Glutamatergic neuron (in vitro differentiated cells): Measurements from ENCODE around the gene CCDC24. TPM values are rescaled to one million over a fixed set of nuclear protein-coding genes. Genes with fewer than 3 reads are reported as not detected.

ENCODE experiments used
- DNase-seq: peaks from one replicate; pipeline ENCODE4 v3.0.0; 2022
- H3K27ac Mint-ChIP-seq: one replicate; pipeline ENCODE4 v1.8.0; 2020; ENCODE audit warnings: mild to moderate bottlenecking, mixed read lengths, inconsistent platforms; ENCODE audit not compliant: unreplicated experiment
- H3K27me3 Mint-ChIP-seq: one replicate; pipeline ENCODE4 v1.8.0; 2020; ENCODE audit warnings: mild to moderate bottlenecking, moderate library complexity, mixed read lengths, inconsistent platforms; ENCODE audit not compliant: unreplicated experiment
- H3K36me3 Mint-ChIP-seq: one replicate; pipeline ENCODE4 v1.8.0; 2020; ENCODE audit warnings: mild to moderate bottlenecking, mixed read lengths, inconsistent platforms; ENCODE audit not compliant: unreplicated experiment
- H3K4me1 Mint-ChIP-seq: one replicate; pipeline ENCODE4 v1.8.0; 2020; ENCODE audit warnings: mild to moderate bottlenecking, low read depth, mixed read lengths, inconsistent platforms; ENCODE audit not compliant: unreplicated experiment
- H3K4me3 Mint-ChIP-seq: one replicate; pipeline ENCODE4 v1.8.0; 2020; ENCODE audit warnings: mild to moderate bottlenecking, mixed read lengths, inconsistent platforms; ENCODE audit not compliant: unreplicated experiment
- H3K9me3 Mint-ChIP-seq: one replicate; pipeline ENCODE4 v1.8.0; 2020; ENCODE audit warnings: mild to moderate bottlenecking, moderate library complexity, mixed read lengths, inconsistent platforms; ENCODE audit not compliant: unreplicated experiment
- CTCF ChIP-seq: fragments of 200-600 bp; sonication (generic); IDR thresholded peaks from one replicate; pipeline ENCODE4 v1.5.0; 2021; ENCODE audit not compliant: partially characterized antibody, unreplicated experiment
- total RNA-seq: library from RNA; stranded (reverse); fragmentation: NEBNext Ultra II Directional; extraction: Animal tissue kit (Norgen Biotek cat#: 25700); gene quantifications from one replicate; pipeline ENCODE4 v1.2.1, GENCODE V29; 2021; ENCODE audit not compliant: unreplicated experiment

Gene CCDC24
- total RNA-seq, 1 donor from 2014 or later, result 6.3 TPM

- Mint-ChIP-seq H3K27me3 (peaks cover 6% of the 10 kb centered on the region), H3K9me3 (no peaks in the 10 kb centered on the region), H3K4me1 (peaks cover 11% of the 10 kb centered on the region), H3K27ac (peak overlapping the region; percentile 30), H3K4me3 (no peak overlapping the region), H3K36me3 (no peaks in the 10 kb centered on the region)
- no peak for DNase-seq
- no peak for TF ChIP-seq CTCF
These were observed 45.8 kb downstream of the CCDC24 start for GRCh38 chr1:44037154-44037553.

GRCh38 chr1:44038876-44039657, 47.7 kb downstream of the CCDC24 start:
- Mint-ChIP-seq H3K36me3 (no peaks in the 10 kb centered on the region), H3K27me3 (peaks cover 1% of the 10 kb centered on the region)

GRCh38 chr1:44040418-44040817, 49.0 kb downstream of the CCDC24 start:
- no peak overlapping the region for H3K4me3 Mint-ChIP-seq
- H3K27me3 Mint-ChIP-seq, result peaks cover 1% of the 10 kb centered on the region
- TF ChIP-seq CTCF, result no peak
- H3K4me1 Mint-ChIP-seq, result peaks cover 11% of the 10 kb centered on the region
- no peak overlapping the region for H3K27ac Mint-ChIP-seq
- no peak for DNase-seq
- H3K9me3 Mint-ChIP-seq, result no peaks in the 10 kb centered on the region
- H3K36me3 Mint-ChIP-seq, result no peaks in the 10 kb centered on the region

More at GRCh38 chr1:44038876-44039657, 47.7 kb downstream of the CCDC24 start:
- no peak for DNase-seq
- H3K4me1 Mint-ChIP-seq, result peaks cover 11% of the 10 kb centered on the region
- no peak overlapping the region for H3K27ac Mint-ChIP-seq
- TF ChIP-seq CTCF, result no peak
- no peak overlapping the region for H3K4me3 Mint-ChIP-seq
- H3K9me3 Mint-ChIP-seq, result no peaks in the 10 kb centered on the region

GRCh38 chr1:44040846-44041245, 49.4 kb downstream of the CCDC24 start:
- Mint-ChIP-seq H3K4me3 (no peak overlapping the region), H3K9me3 (no peaks in the 10 kb centered on the region), H3K27me3 (peaks cover 1% of the 10 kb centered on the region), H3K36me3 (no peaks in the 10 kb centered on the region), H3K27ac (no peak overlapping the region), H3K4me1 (peaks cover 9% of the 10 kb centered on the region)
- DNase-seq, result no peak
- no peak for TF ChIP-seq CTCF
